GM19238 (cell line): Measurements from ENCODE around the gene RHOU.

Experiments used
- DNase-seq: peaks from one replicate; pipeline ENCODE4 v3.0.0; 2011; ENCODE audit warnings: low spot score; ENCODE audit not compliant: insufficient read length

Gene RHOU

GRCh38 chr1:228736844-228737445 is 1.7 kb downstream of the RHOU start:
- DNase-seq, result no peak

GRCh38 chr1:228737601-228738041 is 2.3 kb downstream of the RHOU start:
- no peak for DNase-seq

GRCh38 chr1:228739826-228740225 is 4.5 kb downstream of the RHOU start:
- DNase-seq, result no peak

- DNase-seq, result no peak
Observed at GRCh38 chr1:228740543-228741317, 5.5 kb downstream of the RHOU start.

- no peak for DNase-seq
Observed at GRCh38 chr1:228742281-228742860, 7.1 kb downstream of the RHOU start.

GRCh38 chr1:228743405-228743804 is 8.1 kb downstream of the RHOU start:
- DNase-seq, result no peak

GRCh38 chr1:228744356-228744755 is 9.1 kb downstream of the RHOU start:
- no peak for DNase-seq

GRCh38 chr1:228744918-228745317 is 9.6 kb downstream of the RHOU start:
- DNase-seq, result no peak

GRCh38 chr1:228745497-228745896 is 10.2 kb downstream of the RHOU start:
- DNase-seq, result no peak

- no peak for DNase-seq
Observed at GRCh38 chr1:228747301-228747935, 12.1 kb downstream of the RHOU start.

- DNase-seq, result no peak
Observed at GRCh38 chr1:228748029-228748428, 12.8 kb downstream of the RHOU start.

- DNase-seq, result no peak
Observed at GRCh38 chr1:228748431-228748830, 13.2 kb downstream of the RHOU start.

GRCh38 chr1:228749765-228750164 is 14.5 kb downstream of the RHOU start:
- no peak for DNase-seq

GRCh38 chr1:228750915-228751314 is 15.6 kb downstream of the RHOU start:
- no peak for DNase-seq

- DNase-seq, result no peak
Observed at GRCh38 chr1:228751360-228752098, 16.2 kb downstream of the RHOU start.

GRCh38 chr1:228752258-228752657 is 17.0 kb downstream of the RHOU start:
- no peak for DNase-seq

- DNase-seq, result no peak
Observed at GRCh38 chr1:228752675-228753265, 17.5 kb downstream of the RHOU start.

GRCh38 chr1:228753287-228753686 is 18.0 kb downstream of the RHOU start:
- no peak for DNase-seq

- no peak for DNase-seq
Observed at GRCh38 chr1:228753786-228754360, 18.6 kb downstream of the RHOU start.

GRCh38 chr1:228754646-228755268 is 19.5 kb downstream of the RHOU start:
- DNase-seq, result no peak
